B cell (primary cell): ENCODE data around the gene BMPER. TPM values are rescaled to one million over a fixed set of nuclear protein-coding genes. Genes with fewer than 3 reads are reported as not detected.

Source experiments
- ATAC-seq: fragments of 200-7000 bp; cut with Tn5 transposase; one replicate; pipeline ENCODE4 v1.10.0; 2021; ENCODE audit warnings: low read depth, mild to moderate bottlenecking, moderate number of reproducible peaks, moderate library complexity
- CTCF ChIA-PET: fragments of 350-600 bp; sonication (Branson Sonifier 250); formaldehyde crosslinking; loops from one replicate; lab custom pipeline; 2021; ENCODE audit warnings: antibody characterized with exemption, inconsistent platforms; lab: Charles Lee
- POLR2A ChIA-PET: fragments of 350-600 bp; sonication (Branson Sonifier 250); formaldehyde crosslinking; loops from one replicate; lab custom pipeline; 2021; ENCODE audit warnings: antibody characterized with exemption; lab: Charles Lee
- DNase-seq: peaks from one replicate; pipeline ENCODE4 v3.0.0; 2013
- H2AFZ ChIP-seq: 2 replicates; pipeline ENCODE4 v1.6.1; 2012; ENCODE audit warnings: mild to moderate bottlenecking, low read depth, low read length; ENCODE audit not compliant: insufficient read depth, poor library complexity, severe bottlenecking
- H3K27ac ChIP-seq, 2 donors: 1 replicate in 1 of 2; 2 replicates in 1 of 2; pipeline ENCODE4 v1.5.1; 2012 to 2013; ENCODE audit warnings: low read length in 2 of 2, mild to moderate bottlenecking in 2 of 2, moderate library complexity in 1 of 2
- H3K27me3 ChIP-seq, 4 experiments: fragments of 200-600 bp in 1 of 4; sonication (generic) in 1 of 4; replicated peaks in 1 of 4; 1 replicate in 2 of 4; 2 replicates in 2 of 4; pipeline versions ENCODE4 v1.6.1 to v1.7.0; 2013 to 2016; ENCODE audit warnings: low read length in 3 of 4, mild to moderate bottlenecking in 2 of 4, mixed read lengths in 1 of 4, moderate library complexity in 1 of 4; ENCODE audit not compliant: insufficient read depth in 4 of 4, control insufficient read depth in 3 of 4; ENCODE audit errors: control extremely low read depth in 1 of 4
- H3K36me3 ChIP-seq, 2 experiments: replicated peaks in 1 of 2; 1 replicate in 1 of 2; 2 replicates in 1 of 2; pipeline versions ENCODE4 v1.6.1 to v1.7.1; 2013; ENCODE audit warnings: low read length in 1 of 2; ENCODE audit not compliant: insufficient read depth in 2 of 2, control insufficient read depth in 1 of 2; ENCODE audit errors: control extremely low read depth in 1 of 2, extremely low read depth in 1 of 2
- H3K4me1 ChIP-seq, 2 donors: fragments of 200-600 bp in 1 of 2; sonication (generic) in 1 of 2; 1 replicate in 1 of 2; 2 replicates in 1 of 2; pipeline versions ENCODE4 v1.5.1 to v1.6.1; 2013 to 2017; ENCODE audit warnings: low read length in 2 of 2; ENCODE audit not compliant: control insufficient read depth in 2 of 2, insufficient read depth in 2 of 2
- H3K4me2 ChIP-seq: replicated peaks from 2 replicates; pipeline ENCODE3; 2012; ENCODE audit warnings: mild to moderate bottlenecking, low read depth, low read length; ENCODE audit not compliant: poor library complexity, severe bottlenecking
- H3K4me3 ChIP-seq, 5 experiments: fragments of 200-600 bp in 1 of 5; sonication (generic) in 1 of 5; 1 replicate in 3 of 5; 2 replicates in 2 of 5; pipeline versions ENCODE4 v1.5.1 to v1.7.0; 2011 to 2016; ENCODE audit warnings: low read length in 4 of 5, mild to moderate bottlenecking in 4 of 5, low read depth in 2 of 5, control low read depth in 1 of 5, moderate library complexity in 1 of 5; ENCODE audit not compliant: insufficient read depth in 1 of 5; ENCODE audit errors: control extremely low read depth in 1 of 5, extremely low read depth in 1 of 5
- H3K79me2 ChIP-seq: fragments of 200-600 bp; sonication (generic); one replicate; pipeline ENCODE4 v1.6.0; 2016; ENCODE audit warnings: low read length; ENCODE audit not compliant: control insufficient read depth, insufficient read depth
- H3K9ac ChIP-seq: fragments of 200-600 bp; sonication (generic); 2 replicates; pipeline ENCODE4 v1.6.1; 2017; ENCODE audit warnings: mild to moderate bottlenecking, low read length, moderate library complexity
- H3K9me3 ChIP-seq, 3 donors: one replicate each; pipeline versions ENCODE4 v1.6.1 to v1.7.1; 2013; ENCODE audit warnings: low read length in 2 of 3; ENCODE audit not compliant: control insufficient read depth in 2 of 3, insufficient read depth in 1 of 3; ENCODE audit errors: control extremely low read depth in 1 of 3
- H4K20me1 ChIP-seq: 2 replicates; pipeline ENCODE4 v1.6.0; 2012; ENCODE audit warnings: mild to moderate bottlenecking, low read length; ENCODE audit not compliant: insufficient read depth, control insufficient read depth, poor library complexity, severe bottlenecking
- H3K27ac Mint-ChIP-seq: one replicate; pipeline ENCODE4 v1.8.0; 2021; ENCODE audit warnings: mixed read lengths
- H3K27me3 Mint-ChIP-seq: one replicate; pipeline ENCODE4 v1.8.0; 2021; ENCODE audit warnings: mixed read lengths
- H3K4me1 Mint-ChIP-seq: one replicate; pipeline ENCODE4 v1.8.0; 2021; ENCODE audit warnings: mixed read lengths
- H3K4me3 Mint-ChIP-seq: one replicate; pipeline ENCODE4 v1.8.0; 2021; ENCODE audit warnings: mixed read lengths
- H3K9me3 Mint-ChIP-seq: one replicate; pipeline ENCODE4 v1.8.0; 2022; ENCODE audit warnings: mixed read lengths; ENCODE audit not compliant: insufficient read depth
- CTCF ChIP-seq: fragments of 200-600 bp; IDR thresholded peaks from one replicate; pipeline ENCODE4 v1.8.0; 2022; ENCODE audit warnings: antibody characterized with exemption, mild to moderate bottlenecking
- EZH2 ChIP-seq: IDR thresholded peaks from 2 replicates; pipeline ENCODE4 v1.6.1; 2012; ENCODE audit warnings: borderline replicate concordance, low read depth, mild to moderate bottlenecking, moderate library complexity, low read length; ENCODE audit not compliant: insufficient read depth, poor library complexity, severe bottlenecking
- WGBS: methylation state at CpG from one replicate; pipeline ENCODE4 v1.1.5; 2013; ENCODE audit warnings: missing lambda C conversion rate; ENCODE audit not compliant: insufficient coverage; 5-methylcytosine and 5-hydroxymethylcytosine counted together
- intact Hi-C: fragments of 100-400 bp; cut with micrococcal nuclease; formaldehyde crosslinking; loops from one replicate; pipeline ENCODE4 v1.10.0; 2022
- polyA plus RNA-seq: library from polyadenylated mRNA; depleted of rRNA; stranded (reverse); fragments of >200 nt; gene quantifications from 2 replicates; pipeline ENCODE4 v1.2.3, GENCODE V29; 2012
- total RNA-seq, 2 donors: library from RNA; stranded (reverse); fragments of 120-200 nt in 1 of 2; gene quantifications; 1 replicate in 1 of 2; 2 replicates in 1 of 2; pipeline versions ENCODE4 v1.2.3 to v1.2.4, GENCODE V29; 2013 to 2022

Gene BMPER
- total and polyA plus RNA-seq, 2 donors (not counting 1 experiment from before 2014, with no cell fraction given) = not detected

GRCh38 chr7:34075523-34076370 lies 170.4 kb downstream of the BMPER start:
- no peak for ATAC-seq
- Histone ChIP-seq H2AFZ (no peak overlapping the region), H3K4me1 (no peaks in the 10 kb centered on the region), H3K79me2 (no peaks in the 10 kb centered on the region), H3K4me3 (no peak overlapping the region), H3K9me3 (peaks cover 0 to 4% (median 0%) of the 10 kb centered on the region in 3 donors), H3K27ac (no peak overlapping the region), H3K36me3 (no peaks in the 10 kb centered on the region), H3K27me3 (no peaks in the 10 kb centered on the region), H3K9ac (no peak overlapping the region), H4K20me1 (no peaks in the 10 kb centered on the region), H3K4me2 (no peak overlapping the region)
- no peak for DNase-seq
- H3K27ac Mint-ChIP-seq = no peak overlapping the region
- POLR2A ChIA-PET = no interaction called here
- H3K9me3 Mint-ChIP-seq = no peaks in the 10 kb centered on the region
- H3K4me1 Mint-ChIP-seq = no peaks in the 10 kb centered on the region
- CTCF ChIA-PET = no interaction called here
- WGBS = 91% methylated on average over 6 of the region's 9 CpGs
- intact Hi-C loops = no loop called here
- no peaks in the 10 kb centered on the region for H3K27me3 Mint-ChIP-seq
- TF ChIP-seq EZH2 = no peak
- no peak for TF ChIP-seq CTCF
- H3K4me3 Mint-ChIP-seq = no peak overlapping the region

GRCh38 chr7:34077168-34077567 lies 171.8 kb downstream of the BMPER start:
- H3K36me3 ChIP-seq = no peaks in the 10 kb centered on the region
- H4K20me1 ChIP-seq = no peaks in the 10 kb centered on the region
- H3K4me2 ChIP-seq = no peak overlapping the region
- H3K27me3 ChIP-seq = no peaks in the 10 kb centered on the region
- Mint-ChIP-seq H3K9me3 (no peaks in the 10 kb centered on the region), H3K27me3 (no peaks in the 10 kb centered on the region), H3K4me1 (no peaks in the 10 kb centered on the region), H3K4me3 (no peak overlapping the region), H3K27ac (no peak overlapping the region)
- H3K4me1 ChIP-seq = no peaks in the 10 kb centered on the region
- ChIA-PET POLR2A (no interaction called here), CTCF (no interaction called here)
- no peaks in the 10 kb centered on the region for H3K79me2 ChIP-seq
- WGBS = no CpG with 5 or more reads among the region's 2 CpGs
- no peak for ATAC-seq
- H3K4me3 ChIP-seq = no peak overlapping the region
- intact Hi-C loops = no loop called here
- H3K9me3 ChIP-seq = peaks cover 0 to 4% (median 0%) of the 10 kb centered on the region in 3 donors
- H3K27ac ChIP-seq = no peak overlapping the region
- H2AFZ ChIP-seq = no peak overlapping the region
- DNase-seq = no peak
- H3K9ac ChIP-seq = no peak overlapping the region
- no peak for TF ChIP-seq CTCF
- no peak for TF ChIP-seq EZH2
